HG02763 (cell line): ENCODE results near the gene SUCO.

Source experiments
- ATAC-seq: cut with Tn5 transposase; IDR thresholded peaks from one replicate; pipeline ENCODE4 v1.9.1; 2021; ENCODE audit warnings: mild to moderate bottlenecking, moderate library complexity; ENCODE audit not compliant: unreplicated experiment

SUCO gene

DNA sequence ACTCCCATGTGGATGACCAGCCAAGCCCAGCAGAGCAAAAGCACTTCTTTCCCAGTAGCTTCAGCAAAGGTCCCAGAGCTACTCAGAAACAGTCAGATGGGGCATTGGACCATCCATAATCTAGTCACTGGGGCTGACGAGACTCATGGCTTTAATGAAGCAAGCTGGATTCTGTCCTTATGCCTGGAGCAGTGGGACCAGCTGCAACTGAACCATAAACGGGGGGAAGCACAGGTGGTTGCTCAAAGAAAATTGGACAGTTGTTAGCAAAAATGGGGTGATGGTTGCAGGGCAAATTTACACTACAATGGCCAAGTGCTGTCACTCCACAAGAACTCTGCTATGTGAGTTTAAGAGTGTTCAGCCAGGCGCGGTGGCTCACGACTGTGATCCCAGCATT, 108.5 kb downstream of the SUCO start:
- ATAC-seq: no peak

DNA sequence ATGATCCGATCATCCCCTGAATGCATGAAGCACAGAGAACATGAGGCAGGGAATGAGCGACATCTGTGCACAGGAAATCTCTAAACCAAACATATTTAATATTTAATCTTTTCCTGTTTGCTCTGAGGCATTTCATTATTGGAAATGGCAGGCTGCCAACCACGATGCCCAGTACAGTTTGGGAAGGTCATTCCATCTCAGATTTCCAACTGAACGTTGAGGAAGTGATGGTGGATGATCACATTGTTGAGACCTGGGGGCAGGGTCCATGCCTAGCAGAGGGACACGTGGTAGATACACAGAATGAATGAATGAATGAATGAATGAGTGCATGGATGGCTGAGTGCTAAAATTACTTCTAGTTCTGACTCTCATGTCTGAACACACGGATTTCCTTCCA, 110.0 kb downstream of the SUCO start:
- no peak for ATAC-seq

DNA sequence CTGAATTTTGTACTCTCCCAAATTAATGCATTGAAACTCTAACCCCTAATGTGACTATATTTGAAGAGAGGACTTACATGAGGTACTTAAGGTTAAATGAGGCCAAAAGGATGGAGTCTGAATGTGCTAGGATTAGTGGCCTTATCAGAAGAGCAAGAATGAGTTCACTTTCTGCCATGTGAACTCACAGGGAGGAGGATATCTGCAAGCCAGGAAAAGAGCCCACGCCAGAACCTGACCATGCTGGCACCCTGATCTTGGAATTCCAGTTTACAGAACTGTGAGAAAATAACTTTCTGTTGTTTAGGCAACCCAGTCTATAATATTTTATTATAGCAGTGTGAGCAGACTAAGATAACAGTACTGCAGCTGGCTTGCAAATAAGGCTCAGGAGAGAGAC, 113.7 kb downstream of the SUCO start:
- no peak for ATAC-seq

DNA sequence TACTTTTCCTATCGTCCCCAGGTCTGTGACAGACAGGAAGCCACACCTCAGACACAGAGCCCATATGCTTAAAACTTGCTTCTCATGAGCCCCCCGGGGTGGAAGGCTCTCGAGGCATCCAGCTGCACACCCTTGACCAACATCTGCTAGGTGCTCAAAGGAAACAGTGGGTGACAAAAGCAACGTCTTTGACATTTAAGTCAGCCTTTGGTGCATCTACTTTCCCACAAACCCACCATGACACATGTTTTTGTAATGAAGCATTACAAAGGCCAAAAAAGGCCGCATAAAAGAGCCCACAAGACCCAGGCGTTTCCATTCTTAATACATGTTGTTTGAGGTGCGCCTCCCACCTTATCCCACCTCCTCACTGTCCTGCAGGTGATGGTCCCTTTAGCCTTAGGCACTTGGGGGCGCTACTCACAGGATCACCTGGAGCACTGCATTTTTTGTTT, 114.2 kb downstream of the SUCO start:
- no peak for ATAC-seq

GRCh38 chr1:172647987-172648386, 115.0 kb downstream of the SUCO start:
- ATAC-seq: no peak

- no peak for ATAC-seq
These were observed 117.7 kb downstream of the SUCO start for GRCh38 chr1:172650474-172651193.

- no peak for ATAC-seq
These were observed 120.2 kb downstream of the SUCO start for GRCh38 chr1:172653015-172653709.

DNA sequence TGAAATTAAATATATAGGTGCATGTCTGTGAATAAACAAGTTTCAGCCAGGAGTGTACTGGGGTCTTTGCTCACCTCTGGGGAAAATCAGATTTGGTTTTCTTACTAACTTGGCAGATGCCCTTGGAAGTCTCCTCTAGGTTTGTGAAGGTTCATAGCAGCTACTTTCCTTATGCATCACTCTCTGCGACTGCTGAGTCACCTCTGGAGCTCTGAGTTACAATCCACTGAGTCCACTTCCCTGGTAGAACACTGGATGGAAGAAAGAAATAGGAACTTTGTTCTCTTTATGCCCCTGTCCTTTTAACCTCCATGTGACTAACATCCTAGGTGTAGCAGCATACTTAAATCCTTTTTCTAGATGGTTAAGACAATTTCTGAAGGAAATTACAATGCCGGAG, 121.6 kb downstream of the SUCO start:
- ATAC-seq: no peak

DNA sequence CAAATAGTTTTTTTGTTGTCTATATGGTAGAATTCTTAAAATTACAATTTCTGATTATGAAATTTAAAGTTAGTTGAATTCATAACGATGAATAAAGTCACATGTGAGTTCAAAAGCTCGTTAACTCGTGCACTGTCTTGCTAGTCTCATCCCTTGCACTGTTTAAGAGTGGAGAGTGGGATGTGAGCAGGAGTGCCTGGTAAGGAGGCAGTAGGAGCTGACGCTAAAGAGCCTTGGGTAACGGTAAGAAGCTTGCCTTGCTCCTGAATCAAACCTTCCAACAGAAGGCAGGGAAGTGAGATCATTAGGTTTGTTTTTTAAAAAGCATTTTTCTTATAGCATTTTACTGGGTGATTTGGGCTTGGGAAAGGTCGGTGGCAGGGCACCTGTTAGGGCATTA, 123.6 kb downstream of the SUCO start:
- ATAC-seq: no peak

- no peak for ATAC-seq
These were observed 124.6 kb downstream of the SUCO start for GRCh38 chr1:172657586-172657985.

DNA sequence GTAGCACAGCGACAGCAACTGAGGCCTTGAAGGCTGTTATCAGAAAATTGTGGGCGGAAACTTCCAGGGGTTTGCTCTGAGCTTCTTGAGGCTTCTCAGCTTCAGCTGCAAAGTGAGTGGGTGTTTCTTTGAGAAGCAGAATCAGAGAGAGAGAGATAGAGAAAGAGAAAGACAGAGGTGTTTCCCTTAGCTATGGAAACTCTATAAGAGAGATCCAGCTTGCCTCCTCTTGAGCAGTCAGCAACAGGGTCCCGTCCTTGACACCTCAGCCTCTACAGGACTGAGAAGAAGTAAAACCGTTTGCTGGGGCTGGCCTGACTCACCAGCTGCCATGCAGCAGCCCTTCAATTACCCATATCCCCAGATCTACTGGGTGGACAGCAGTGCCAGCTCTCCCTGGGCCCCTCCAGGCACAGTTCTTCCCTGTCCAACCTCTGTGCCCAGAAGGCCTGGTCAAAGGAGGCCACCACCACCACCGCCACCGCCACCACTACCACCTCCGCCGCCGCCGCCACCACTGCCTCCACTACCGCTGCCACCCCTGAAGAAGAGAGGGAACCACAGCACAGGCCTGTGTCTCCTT, 126.0 kb downstream of the SUCO start, which contains the start of gene FASLG:
Gene FASLG (plus strand): TSS at position 233 of the 583 bp plus-strand sequence. CDS start 99 bp downstream, at position 332.
- ATAC-seq: no peak

DNA sequence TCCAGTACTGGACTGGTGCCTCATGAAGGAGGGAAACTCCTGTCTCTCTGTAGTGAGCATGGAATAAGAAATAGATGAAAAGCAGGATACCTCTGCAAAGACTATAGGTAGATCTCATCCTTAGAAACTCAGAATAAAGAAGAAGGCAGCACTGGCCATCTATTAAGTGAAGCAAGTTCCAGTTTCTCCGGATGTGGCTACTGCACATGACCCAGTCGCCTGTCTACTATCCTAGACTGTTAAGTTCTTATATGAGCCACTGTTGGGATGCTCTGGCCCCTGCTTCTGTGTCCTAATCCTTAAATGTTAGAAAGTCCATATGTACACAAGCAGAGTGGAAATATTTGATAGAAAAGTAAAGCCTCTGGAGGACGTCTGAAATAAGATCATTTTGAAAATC, 128.2 kb downstream of the SUCO start:
- no peak for ATAC-seq
